Stomach (tissue), 9 donors: ENCODE data around the gene ETNK2. TPM values are rescaled to one million over a fixed set of nuclear protein-coding genes. Genes with fewer than 3 reads are reported as not detected.

Source experiments
- DNase-seq, 2 donors: peaks; one replicate each; pipeline versions ENCODE4 v3.0.0 to v3.0.0-alpha.2; 2013 to 2019
- H3K27ac ChIP-seq, 5 donors: fragments of 200-600 bp in 4 of 5; sonication (generic) in 4 of 5; one replicate each; pipeline ENCODE4 v1.5.1; 2013 to 2019; ENCODE audit warnings: mild to moderate bottlenecking in 1 of 5, moderate library complexity in 1 of 5
- H3K27me3 ChIP-seq, 3 donors: fragments of 200-600 bp; sonication (generic); one replicate each; pipeline ENCODE4 v1.5.1; 2017 to 2019; ENCODE audit warnings: mixed run types in 1 of 3
- H3K36me3 ChIP-seq, 4 donors: fragments of 200-600 bp; sonication (generic); 1 replicate in 3 of 4; 2 replicates in 1 of 4; pipeline ENCODE4 v1.5.1; 2016 to 2019
- H3K4me1 ChIP-seq, 4 donors: fragments of 200-600 bp; sonication (generic); one replicate each; pipeline ENCODE4 v1.5.1; 2016 to 2019
- H3K4me3 ChIP-seq, 4 donors: fragments of 200-600 bp; sonication (generic) in 3 of 4; one replicate each; pipeline ENCODE4 v1.5.1; 2016 to 2019; ENCODE audit warnings: mild to moderate bottlenecking in 1 of 4
- H3K9me3 ChIP-seq, 4 donors: fragments of 200-600 bp; sonication (generic); one replicate each; pipeline ENCODE4 v1.5.1; 2016 to 2019
- EP300 ChIP-seq: sonication (generic); formaldehyde crosslinking; IDR thresholded peaks from one replicate; pipeline ENCODE4 v1.6.1; 2017; ENCODE audit warnings: antibody characterized with exemption
- POLR2A ChIP-seq, 4 donors: fragments of 450-650 bp; IDR thresholded peaks; one replicate each; pipeline ENCODE4 v1.6.1; 2016; ENCODE audit warnings: antibody characterized with exemption in 4 of 4, control low read depth in 2 of 4, mild to moderate bottlenecking in 1 of 4, moderate library complexity in 1 of 4
- POLR2AphosphoS5 ChIP-seq, 3 donors: sonication (generic); formaldehyde crosslinking; IDR thresholded peaks; one replicate each; pipeline ENCODE4 v1.6.1; 2016; ENCODE audit warnings: antibody characterized with exemption in 3 of 3
- WGBS, 5 donors: extraction: QIAGEN DNeasy Blood & Tissue Kit in 3 of 5; methylation state at CpG; one replicate each; pipeline versions ENCODE4 v1.1.5 to v1.1.7; 2013 to 2018; 5-methylcytosine and 5-hydroxymethylcytosine counted together
- intact Hi-C: fragments of 100-400 bp; cut with DNase I; formaldehyde crosslinking; loops from one replicate; pipeline ENCODE4 v1.15.1; 2023; ENCODE audit warnings: low total_unique reads
- polyA plus RNA-seq, 3 donors: library from polyadenylated mRNA; stranded (reverse); fragments of 200-250 nt; gene quantifications; one replicate each; pipeline ENCODE4 v1.2.3, GENCODE V29; 2013
- total RNA-seq, 5 donors: library from RNA; depleted of rRNA; stranded (reverse); fragments of >200 nt; gene quantifications; one replicate each; pipeline versions ENCODE4 v1.1.0 to v1.2.3, GENCODE V29; 2014 to 2016
- TF ChIP-seq, protein P1 (sequence below), 7 experiments: fragments of 450-650 bp in 4 of 7; fragments of 200-600 bp in 3 of 7; sonication (generic) in 3 of 7; IDR thresholded peaks; one replicate each; pipeline ENCODE4 v1.5.1; 2016 to 2019; ENCODE audit warnings: antibody characterized with exemption in 7 of 7, control low read depth in 2 of 7, mild to moderate bottlenecking in 1 of 7
- donor health status: healthy with polysubstance abuse.
- donor health status: Bipolar disorder and iron deficiency.
- donor health status: healthy.

The ETNK2 gene
- total and polyA plus RNA-seq, 8 donors, result 0.45 to 12.2 (median 7.1) TPM

DNA sequence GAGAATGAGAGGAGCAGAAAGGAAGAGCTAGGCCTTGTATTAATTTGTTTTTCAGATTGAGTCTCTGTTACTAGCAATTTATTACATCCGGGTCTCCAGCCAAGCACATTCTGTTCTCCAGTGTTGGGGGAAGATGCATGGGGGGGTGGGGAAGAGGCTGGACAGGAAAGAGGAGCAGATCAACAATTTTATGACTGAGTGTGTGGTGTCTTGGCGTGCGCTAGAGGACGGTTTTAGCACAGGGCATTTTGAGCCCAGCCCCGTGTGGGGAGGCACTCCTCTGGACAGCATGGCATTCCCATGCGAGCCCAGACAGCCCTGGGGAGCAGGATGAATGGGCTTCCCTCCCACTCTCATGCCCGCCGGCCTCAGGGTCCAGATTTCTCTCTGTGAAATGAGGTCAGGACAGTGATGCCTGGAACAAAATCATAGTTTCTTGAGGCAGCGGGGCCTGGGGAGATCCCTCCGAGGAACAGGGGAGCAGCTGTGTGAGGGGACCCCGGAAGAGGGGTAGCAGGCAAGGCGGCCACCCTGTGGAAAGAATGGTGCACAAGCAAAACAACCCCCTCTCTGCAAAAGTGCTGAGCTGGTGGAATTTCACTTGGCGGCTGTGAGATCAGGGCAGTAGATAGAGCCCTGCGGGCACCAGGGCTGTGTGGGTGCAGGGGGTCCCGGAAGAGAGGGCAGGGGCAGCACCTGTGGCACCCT lies 62.6 kb downstream of the ETNK2 start:
- WGBS, 5 donors, result 67 to 74% (median 70%) methylated on average over 14 to 15 of the region's 15 CpGs
- Histone ChIP-seq H3K27ac (peak overlapping the region; percentile 37 to 92 (median 82)), H3K27me3 (no peaks in the 10 kb centered on the region), H3K9me3 (no peaks in the 10 kb centered on the region), H3K36me3 (no peaks in the 10 kb centered on the region), H3K4me3 (peak overlapping the region in 1 of 4 donors; percentile 8), H3K4me1 (peaks cover 83 to 97% (median 89%) of the 10 kb centered on the region in 4 donors)
- intact Hi-C loops, result no loop called here
- peak in 1 of 2 donors; percentile 58 for DNase-seq
- TF ChIP-seq EP300, result no peak
- no peak for TF ChIP-seq POLR2A (IDR thresholded peaks at IDR 0.05)
- TF ChIP-seq POLR2AphosphoS5 (IDR thresholded peaks at IDR 0.05), result peak; percentile 17 to 21 (median 19)
- TF ChIP-seq, protein P1, sequence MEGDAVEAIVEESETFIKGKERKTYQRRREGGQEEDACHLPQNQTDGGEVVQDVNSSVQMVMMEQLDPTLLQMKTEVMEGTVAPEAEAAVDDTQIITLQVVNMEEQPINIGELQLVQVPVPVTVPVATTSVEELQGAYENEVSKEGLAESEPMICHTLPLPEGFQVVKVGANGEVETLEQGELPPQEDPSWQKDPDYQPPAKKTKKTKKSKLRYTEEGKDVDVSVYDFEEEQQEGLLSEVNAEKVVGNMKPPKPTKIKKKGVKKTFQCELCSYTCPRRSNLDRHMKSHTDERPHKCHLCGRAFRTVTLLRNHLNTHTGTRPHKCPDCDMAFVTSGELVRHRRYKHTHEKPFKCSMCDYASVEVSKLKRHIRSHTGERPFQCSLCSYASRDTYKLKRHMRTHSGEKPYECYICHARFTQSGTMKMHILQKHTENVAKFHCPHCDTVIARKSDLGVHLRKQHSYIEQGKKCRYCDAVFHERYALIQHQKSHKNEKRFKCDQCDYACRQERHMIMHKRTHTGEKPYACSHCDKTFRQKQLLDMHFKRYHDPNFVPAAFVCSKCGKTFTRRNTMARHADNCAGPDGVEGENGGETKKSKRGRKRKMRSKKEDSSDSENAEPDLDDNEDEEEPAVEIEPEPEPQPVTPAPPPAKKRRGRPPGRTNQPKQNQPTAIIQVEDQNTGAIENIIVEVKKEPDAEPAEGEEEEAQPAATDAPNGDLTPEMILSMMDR (IDR thresholded peaks at IDR 0.05), result no peak

DNA sequence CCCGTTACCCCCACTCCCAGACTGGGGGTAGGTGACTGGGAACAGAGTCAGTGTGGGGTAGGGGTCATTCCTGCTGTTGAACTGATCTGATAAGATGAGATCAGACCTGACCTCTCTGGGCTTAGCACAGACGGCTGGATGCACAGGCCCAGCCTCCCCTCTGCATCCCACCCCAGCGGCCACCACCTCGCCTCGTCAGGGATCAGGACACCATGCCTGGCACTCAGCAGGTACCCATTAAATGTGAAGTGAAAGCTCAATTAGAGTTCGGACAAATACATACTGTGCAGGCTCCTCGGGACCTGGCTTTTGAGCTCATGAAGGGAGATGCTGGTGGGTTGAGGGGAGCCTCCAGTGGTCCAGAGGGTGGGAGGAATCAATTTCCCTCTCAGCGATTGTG lies 63.2 kb downstream of the ETNK2 start:
- Histone ChIP-seq H3K27ac (peak overlapping the region; percentile 37 to 92 (median 82)), H3K36me3 (no peaks in the 10 kb centered on the region), H3K4me3 (peak overlapping the region in 1 of 4 donors; percentile 8), H3K9me3 (no peaks in the 10 kb centered on the region), H3K27me3 (no peaks in the 10 kb centered on the region), H3K4me1 (peaks cover 83 to 97% (median 89%) of the 10 kb centered on the region in 4 donors)
- no peak for DNase-seq
- WGBS, 5 donors, result 63 to 74% (median 67%) methylated on average over 7 to 8 of the region's 8 CpGs
- no peak for TF ChIP-seq POLR2AphosphoS5 (IDR thresholded peaks at IDR 0.05)
- TF ChIP-seq EP300, result no peak
- no peak for TF ChIP-seq POLR2A (IDR thresholded peaks at IDR 0.05)
- TF ChIP-seq, protein P1 (IDR thresholded peaks at IDR 0.05), result no peak
- intact Hi-C loops, result no loop called here

DNA sequence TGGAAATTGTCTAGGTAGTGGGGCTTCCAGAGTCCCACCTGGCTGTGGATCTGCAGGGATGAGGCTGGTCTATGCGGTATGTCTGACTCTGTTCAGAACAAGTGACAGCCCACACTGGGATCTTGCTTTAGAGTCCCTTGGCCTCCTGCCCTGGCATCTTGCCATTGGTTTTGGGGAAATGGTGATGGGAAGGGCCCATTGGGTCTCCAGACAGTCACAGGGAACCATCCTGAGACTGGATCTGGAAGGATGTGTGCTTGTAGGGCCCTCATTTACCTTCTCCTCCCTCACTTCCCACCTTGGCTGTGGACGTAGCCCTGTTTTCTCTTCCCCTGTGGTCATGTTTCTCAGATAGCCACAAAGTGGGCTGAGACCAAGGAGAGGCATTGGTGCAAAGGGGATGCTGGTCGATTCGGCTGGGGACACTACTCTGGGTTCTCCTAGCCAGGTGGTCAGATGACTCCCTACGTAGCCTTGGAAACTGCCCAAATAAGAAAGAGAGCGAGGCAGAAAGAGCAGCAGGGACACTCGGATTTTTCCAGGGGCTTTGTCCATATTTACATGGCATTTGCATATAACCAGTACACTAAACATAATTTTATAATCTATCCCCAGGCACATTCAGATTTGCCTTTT lies 63.8 kb downstream of the ETNK2 start:
- Histone ChIP-seq H3K27ac (peak overlapping the region in 4 of 5 donors; percentile 73 to 92 (median 86)), H3K27me3 (no peaks in the 10 kb centered on the region), H3K9me3 (no peaks in the 10 kb centered on the region), H3K4me1 (peaks cover 83 to 98% (median 89%) of the 10 kb centered on the region in 4 donors), H3K4me3 (peak overlapping the region in 1 of 4 donors; percentile 8), H3K36me3 (no peaks in the 10 kb centered on the region)
- WGBS, 5 donors, result 40 to 62% (median 45%) methylated on average over 7 of the region's 7 CpGs
- no peak for DNase-seq
- intact Hi-C loops, result no loop called here
- TF ChIP-seq EP300, result no peak
- TF ChIP-seq POLR2A (IDR thresholded peaks at IDR 0.05), result no peak
- no peak for TF ChIP-seq POLR2AphosphoS5 (IDR thresholded peaks at IDR 0.05)
- TF ChIP-seq, protein P1 (IDR thresholded peaks at IDR 0.05), result no peak

DNA sequence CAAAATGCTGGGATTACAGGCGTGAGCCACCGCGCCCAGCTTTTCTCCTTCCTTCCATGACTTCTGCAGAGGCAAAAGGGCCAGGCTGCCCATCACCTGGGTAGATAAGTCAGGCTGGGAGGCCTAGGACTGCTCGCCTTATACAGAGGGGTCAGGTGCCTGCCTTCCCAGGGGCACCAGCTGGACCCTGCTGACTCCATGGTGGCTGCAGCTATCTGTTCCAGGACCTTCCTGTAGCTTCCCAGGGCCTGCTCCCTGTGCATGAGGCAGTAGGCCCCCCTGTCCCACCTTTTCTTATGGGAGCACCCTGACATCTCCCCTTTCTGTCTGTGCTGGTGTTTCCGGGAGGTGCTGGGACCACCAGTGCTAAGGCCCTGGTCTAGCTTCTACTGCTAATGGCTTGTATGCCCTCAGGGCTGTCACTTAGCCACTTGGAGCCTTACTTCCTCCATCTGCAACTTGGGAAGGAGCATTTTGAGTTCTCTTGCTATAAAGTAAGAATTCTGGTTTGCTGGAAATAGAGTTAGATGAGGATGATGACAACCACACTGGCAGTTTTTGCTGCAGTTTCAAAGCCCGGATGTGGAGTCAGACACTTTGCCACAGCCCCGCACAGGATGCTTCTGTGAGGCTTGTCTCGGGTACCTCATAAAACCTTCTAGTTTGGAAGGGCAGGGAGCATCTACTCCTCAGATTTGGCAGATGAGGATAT lies 64.5 kb downstream of the ETNK2 start:
- TF ChIP-seq POLR2AphosphoS5 (IDR thresholded peaks at IDR 0.05), result no peak
- TF ChIP-seq POLR2A (IDR thresholded peaks at IDR 0.05), result no peak
- TF ChIP-seq, protein P1 (IDR thresholded peaks at IDR 0.05), result no peak
- Histone ChIP-seq H3K4me3 (no peak overlapping the region), H3K27me3 (no peaks in the 10 kb centered on the region), H3K4me1 (peaks cover 77 to 98% (median 88%) of the 10 kb centered on the region in 4 donors), H3K27ac (peak overlapping the region in 4 of 5 donors; percentile 73 to 92 (median 86)), H3K36me3 (no peaks in the 10 kb centered on the region), H3K9me3 (no peaks in the 10 kb centered on the region)
- DNase-seq, result no peak
- 84 to 93% (median 86%) methylated on average over 8 of the region's 8 CpGs for WGBS, 5 donors
- intact Hi-C loops, result no loop called here
